Stimulated activated CD8-positive, alpha-beta memory T cell treated with anti-CD3 and anti-CD28 coated beads, Interleukin-4, amount 100 ng/mL, for 4 hours (primary cell): ENCODE data around the gene CRYBA4.

Experiments
- DNase-seq, 2 donors: peaks; one replicate each; pipeline ENCODE4 v3.0.0-alpha.2; 2020; ENCODE audit warnings: low read depth in 2 of 2, low spot score in 1 of 2

The CRYBA4 gene

DNA sequence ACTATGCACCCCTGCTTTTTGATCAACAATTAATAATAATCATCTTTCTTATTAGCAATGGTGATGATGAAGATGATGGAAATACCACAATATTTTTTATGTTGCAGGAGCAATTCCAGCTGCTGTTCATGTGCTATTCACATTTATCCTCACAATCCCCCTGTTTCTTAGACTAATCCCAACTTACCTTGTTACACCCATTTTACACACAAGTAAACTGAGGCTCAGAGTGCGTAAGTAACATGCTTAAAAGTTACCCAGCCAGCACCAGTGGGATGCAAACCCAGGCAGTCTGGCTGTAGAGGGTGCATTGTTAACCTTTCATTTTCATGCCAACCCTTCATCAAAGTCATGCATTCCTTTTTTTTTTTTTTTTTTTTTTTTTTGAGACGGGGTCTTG lies 1.6 kb upstream of the CRYBA4 start:
- DNase-seq, result no peak

DNA sequence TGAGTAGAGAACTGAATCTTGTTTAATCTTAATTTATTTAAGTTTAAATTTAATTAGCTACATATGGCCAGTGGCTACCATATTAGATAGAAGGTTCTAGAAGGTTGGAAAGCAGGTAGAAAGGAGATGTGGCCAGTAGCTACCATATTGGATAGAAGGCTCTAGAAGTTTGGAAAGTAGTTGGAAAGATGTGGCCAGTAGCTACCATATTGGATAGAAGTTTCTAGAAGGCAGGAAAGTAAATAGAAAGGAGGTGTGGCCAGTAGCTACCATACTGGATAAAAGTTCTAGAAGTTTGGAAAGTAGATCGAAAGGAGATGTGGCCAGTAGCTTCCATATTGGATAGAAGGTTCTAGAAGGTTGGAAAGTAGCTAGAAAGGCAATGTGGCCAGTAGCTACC lies 2.2 kb downstream of the CRYBA4 start:
- no peak for DNase-seq

DNA sequence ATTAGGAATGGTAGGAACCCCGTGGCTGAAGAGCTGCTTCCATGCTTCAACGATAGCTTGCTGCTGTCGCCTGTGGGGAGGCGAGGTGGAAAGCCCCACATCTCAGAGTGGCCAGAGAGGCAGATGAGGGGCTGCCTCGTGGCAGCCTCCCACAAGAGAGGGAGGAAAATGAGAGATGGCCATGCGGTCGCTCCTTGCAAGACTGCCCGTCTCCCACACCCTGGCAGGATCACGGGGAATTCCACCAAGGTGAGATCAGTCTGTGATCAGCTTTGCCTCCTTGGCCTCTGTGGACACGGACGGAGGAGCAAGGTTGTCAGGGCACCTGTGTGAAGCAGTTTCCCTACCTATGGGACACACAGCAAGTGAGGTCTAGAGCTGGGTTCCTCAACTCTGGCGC lies 3.0 kb downstream of the CRYBA4 start:
- DNase-seq, result no peak

DNA sequence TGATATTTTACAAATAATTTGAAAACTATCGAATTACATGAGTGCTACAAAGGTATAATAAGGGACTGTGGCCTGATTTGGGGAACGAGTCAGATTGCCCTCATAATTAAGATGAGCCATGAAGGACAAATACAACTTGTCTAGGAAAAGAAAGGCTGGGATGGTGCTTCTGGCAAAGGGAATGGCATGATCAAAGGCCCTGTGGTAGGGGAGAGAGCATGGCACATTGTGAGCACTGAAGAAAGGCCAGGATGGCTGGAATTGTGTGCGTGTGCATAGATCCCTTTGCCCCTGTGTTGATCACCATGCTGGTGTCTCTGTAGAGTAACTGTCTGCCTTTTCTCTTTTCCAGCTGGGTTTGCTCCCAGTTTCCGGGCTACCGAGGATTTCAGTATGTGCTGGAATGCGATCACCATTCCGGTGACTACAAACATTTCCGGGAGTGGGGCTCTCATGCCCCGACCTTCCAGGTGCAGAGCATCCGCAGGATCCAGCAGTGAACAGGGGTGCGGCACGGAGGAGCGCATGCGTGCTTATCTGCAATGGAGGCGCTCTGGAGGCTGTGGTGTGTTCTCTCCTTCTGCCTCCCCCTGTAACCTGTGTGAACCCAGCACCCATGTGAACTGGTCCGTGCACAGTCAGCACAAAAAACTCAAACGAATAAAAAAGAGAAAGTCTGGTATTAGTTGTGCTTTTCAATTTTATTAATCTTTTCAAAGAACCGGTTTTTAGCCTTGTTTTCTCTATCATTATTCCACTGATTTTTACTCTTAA lies 8.4 kb downstream of the CRYBA4 start:
- no peak for DNase-seq

DNA sequence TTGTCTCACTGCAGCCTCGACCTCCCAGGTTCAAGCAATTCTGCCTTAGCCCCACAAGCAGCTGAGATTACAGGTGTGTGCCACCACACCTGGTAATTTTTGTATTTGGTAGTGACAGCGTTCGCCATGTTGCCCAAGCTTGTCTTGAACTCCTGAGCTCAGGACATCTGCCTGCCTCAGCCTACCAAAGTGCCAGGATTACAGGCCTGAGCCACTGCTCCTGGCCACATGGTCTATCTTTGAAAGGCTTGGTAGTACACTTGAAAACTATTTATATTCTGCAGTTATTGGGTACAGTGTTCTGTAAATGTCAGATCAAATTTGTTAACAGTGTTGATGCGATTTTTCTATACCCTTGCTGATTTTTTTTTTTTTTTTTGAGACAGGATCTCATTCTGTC lies 9.5 kb downstream of the CRYBA4 start:
- no peak for DNase-seq

DNA sequence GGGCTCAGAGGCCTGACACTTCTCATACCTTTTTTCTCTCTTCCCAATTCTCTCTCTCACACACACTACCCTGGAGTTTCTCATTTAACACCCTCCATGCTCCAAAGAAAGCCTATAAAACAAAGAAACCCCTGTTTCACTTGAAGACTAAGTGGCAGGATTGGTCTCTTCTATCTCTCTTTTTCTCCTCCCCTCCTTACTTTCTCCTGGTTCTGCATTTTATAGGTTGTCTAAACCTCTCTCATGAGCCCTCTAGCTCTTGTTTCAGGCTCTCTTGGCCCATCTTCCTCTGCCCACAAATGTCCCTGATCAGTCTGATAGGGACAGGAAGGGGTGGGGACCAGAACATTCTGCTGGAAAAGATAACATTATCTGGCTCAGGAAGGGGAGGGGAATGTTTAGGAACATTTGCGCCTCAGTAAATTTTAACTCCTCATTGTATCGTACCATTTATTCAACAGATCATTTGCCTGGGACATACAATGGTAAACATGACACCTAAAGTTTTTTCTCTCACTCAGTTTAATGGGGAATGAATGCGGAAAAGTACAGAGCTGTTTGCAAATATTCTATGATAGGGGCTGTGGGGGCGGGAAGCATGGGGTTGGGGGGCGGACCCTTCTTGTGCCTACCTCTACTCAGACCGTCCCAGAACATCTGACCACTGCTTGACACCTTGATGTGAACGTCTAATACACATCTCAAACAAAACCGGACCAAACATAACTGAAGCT lies 10.8 kb downstream of the CRYBA4 start:
- no peak for DNase-seq

DNA sequence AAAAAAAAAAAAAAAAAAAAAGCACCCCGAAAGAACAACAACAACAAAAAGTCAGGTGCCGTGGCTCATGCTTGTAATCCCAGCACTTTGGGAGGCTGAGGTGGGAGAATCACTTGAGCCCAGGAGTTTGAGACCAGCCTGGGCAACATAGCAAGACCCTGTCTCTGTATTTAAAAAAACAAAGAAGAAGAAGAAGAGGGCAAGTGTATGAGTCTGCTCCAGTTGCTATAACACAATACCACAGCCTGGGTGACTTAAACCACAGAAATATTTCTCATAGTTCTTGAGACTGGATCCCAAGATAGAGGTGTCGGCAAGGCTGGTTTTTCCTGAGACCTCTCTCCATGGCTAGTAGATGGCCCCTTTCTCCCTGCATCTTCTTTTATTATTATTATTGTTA lies 12.4 kb downstream of the CRYBA4 start:
- no peak for DNase-seq

DNA sequence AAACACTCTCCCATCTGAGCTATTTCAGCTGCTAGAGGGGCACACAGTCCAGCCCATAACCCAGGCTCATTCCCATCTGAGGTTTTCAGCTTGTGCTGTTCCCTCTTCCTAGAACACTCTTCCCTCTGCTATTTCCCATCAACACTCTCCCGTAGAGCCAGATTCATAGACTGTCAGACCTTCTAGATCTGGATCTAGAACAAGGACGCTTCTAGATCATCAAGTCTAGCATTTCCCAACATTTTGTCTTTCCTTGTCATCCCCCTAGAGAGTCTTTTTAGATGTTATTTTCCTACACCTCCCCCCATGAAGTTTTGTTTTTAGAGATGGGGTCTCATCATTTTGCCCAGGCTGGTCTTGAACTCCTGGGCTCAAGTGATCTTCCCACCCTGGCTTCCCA lies 13.4 kb downstream of the CRYBA4 start:
- DNase-seq, result no peak

DNA sequence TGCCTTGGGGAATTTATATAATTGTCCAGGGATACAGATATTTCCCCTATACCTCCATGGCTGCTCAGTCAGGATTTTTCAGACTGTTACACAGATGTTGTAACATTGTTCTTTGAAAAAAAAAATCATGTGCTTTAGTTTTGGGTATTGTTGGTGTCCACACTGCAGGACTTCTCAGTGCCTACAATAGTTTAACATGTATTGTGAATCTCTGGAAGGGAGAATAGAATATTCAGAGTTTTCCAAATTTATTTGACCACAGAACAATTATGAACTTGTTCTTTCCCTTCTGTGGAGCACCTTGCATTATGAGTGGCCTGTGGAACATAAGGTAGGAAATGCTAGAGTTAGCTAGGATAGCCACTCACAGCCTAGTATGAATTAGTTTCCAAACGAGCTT lies 14.5 kb downstream of the CRYBA4 start:
- no peak for DNase-seq

DNA sequence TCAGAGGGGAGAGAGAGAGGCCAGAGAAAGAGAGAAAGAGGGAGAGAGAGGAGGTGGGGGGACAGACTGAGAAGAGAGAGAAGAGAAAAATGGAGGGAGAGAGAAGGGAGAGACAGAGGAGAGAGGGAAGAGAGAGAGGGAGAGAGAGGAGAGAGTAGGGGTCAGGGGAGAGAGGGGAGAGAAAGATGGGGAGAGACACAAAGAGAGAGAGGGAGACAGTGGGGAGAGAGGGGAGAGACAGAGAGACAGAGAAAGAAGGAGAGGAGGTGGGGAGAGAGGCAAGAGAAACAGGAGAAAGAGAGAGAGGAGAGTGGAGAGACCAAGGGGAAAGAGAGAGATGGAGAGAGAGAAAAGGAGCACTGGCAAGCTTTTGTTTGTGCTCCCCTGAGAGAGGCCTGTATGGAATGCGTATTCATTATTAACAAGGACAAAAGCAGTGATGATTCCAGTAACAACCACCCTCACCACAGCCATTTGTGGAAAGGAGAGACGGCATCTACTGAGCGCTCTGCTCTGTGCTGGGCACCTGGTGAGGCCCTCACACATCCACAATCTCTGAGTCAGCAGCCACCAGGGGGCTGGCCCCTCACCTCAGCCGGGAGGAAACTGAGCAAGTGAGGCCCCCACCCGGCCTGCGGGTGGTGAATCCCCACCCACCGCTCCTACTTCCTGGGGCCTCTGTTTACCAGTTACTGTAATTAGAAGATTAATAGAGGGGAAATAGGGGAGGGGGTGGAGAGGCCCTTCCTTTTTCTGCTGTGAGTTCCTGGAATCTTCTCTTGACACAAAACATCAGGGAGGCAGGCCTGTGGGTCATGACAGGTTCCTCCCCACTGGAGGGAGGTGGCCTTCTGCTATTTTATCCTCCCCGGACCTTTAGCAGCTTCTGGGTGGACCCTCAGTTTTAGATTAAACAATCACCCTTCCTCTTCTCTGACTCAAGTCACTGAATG lies 21.0 kb downstream of the CRYBA4 start:
- DNase-seq, result peak; percentile 62 to 72

DNA sequence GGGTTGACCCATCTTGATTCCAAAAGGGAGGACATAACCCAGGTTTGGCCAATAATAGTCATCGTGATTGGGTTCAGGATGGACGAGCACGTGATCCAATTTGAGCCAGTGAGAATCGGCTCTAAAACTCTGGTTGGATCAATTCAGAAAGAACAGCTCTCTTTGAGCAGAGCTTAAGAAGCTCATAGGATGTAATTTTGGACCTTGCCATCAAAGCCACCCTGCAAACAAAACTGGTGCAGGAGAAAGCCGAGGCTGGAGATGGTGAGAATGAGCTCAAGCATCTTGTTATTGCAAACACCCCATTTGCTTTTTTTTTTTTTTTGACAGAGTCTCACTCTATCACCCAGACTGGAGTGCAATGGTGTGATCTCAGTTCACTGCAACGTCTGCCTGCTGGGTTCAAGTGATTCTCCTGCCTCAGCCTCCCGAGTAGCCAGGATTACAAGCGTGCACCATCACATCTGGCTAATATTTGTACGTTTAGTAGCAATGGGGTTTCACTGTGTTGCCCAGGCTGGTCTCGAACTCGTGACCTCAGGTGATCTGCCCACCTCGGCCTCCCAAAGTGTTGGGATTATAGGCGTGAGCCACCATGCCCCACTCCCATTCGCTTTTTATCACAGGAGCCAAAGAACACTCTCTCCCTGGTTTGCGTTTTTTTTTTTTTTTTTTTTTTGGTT lies 21.8 kb downstream of the CRYBA4 start:
- DNase-seq, result no peak

DNA sequence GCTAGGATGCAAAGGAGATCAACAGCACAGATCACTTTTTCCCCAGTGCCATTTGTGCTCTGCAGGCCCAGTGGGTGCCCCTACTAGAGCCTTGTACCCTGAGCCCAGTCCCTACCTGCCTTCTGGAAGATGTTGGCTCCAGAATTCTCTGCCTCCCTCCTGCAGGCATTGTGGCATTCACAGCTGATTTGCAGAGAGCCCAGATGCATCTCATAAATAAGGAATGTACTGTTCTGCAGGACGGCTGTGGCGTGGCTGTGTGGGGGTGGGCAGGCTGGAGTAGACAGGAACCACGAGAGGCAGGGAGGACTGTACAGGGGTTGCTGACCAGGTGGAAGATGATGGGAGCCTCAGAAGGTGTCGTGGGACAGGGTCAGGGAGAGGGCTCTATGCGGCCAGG lies 24.4 kb downstream of the CRYBA4 start:
- no peak for DNase-seq

DNA sequence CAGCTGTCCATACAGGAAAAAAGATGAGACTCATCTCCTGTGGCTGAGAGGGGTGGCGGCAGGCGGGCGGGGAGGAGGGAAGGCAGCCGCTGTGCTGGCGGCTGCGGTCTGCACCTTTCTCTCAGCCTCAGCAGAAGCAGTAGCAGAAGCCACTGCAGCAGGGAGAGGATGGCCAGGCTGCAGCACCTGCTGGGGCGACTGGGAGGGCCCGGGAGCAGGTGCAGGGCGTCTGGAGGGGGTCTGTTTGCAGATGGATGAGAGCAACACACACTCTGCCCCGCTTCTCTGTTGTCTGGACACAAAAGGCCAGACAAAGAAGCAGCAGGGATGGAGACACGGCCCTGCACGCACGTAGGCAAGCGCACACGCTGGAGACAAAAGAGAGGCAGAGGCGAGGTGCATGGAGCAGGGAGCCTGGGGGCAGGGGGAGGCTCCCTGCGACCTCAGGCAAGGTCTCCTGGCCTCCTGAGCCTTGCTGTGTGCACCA lies 26.3 kb downstream of the CRYBA4 start:
- no peak for DNase-seq

DNA sequence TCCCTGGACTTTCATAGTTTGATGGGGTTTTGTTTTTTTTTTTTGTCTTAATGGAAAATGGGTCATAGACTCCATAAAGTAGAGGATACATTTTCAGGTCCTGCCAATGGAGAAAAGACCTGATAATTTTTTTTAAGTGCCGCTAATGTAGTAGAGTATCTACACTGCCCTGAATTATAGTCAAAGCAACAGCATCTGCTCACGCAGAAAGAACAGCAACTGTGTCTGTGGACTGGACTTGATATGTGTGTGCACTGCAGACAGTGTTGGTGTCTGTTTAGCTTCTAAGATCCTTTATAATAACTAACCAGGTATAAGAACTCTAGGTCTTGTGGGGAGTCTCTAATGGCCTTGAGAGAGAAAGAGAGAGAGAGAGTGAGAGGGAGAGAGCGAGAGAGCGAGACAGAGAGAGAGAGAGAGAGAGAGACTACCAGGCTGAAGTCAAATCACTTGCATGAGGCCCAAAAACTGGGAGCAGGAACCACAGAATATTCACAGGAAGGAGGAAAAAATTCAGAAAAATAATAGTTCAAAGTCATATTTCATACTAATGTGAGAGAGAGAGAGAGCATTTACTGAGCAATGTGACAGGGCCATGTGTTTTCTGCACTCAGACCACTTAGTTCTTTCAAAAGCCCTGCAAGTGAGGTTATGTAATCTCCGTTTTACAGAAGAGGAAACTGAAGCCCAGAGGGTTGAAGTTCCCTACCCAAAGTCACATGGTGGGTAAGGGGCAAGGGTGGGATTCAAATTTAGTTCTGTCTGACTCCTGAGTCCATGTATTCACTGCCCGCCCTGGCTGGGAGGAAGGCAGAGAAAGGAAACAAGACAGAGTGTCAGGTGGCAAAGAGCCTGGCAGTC lies 27.0 kb downstream of the CRYBA4 start:
- DNase-seq, result no peak

DNA sequence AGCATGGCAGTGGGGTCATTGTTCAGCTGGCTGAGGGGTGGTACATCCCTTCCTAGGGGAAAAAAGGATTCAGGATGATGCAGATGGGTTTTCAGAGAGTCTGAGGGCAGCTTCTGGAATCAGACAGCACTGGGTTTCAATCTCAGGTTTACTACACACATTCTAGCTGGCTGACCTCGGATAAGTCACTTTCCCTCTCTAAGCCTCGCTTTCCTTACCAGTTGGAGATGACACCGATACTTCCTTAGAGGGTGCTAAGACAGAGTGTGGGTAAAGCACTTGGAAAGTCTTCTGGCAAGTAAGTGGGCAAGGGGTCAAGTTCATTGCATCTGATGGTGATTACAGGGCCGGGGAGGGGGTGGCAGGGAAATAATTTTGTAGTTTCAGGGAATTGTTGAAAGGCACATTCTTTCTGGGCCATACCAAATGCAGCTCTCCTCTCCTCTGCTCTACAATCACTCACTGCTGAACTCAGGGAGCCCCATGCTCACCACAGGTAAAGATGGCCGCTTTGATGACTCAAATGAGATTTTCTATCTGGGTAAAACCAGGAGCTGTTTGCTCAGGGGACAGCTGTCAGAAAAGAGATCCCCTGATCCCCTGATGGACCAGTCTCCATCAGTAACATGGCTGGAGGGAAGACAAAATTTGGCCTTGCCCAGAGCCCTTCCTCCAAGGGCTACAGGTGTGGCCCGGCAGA lies 29.1 kb downstream of the CRYBA4 start:
- no peak for DNase-seq

DNA sequence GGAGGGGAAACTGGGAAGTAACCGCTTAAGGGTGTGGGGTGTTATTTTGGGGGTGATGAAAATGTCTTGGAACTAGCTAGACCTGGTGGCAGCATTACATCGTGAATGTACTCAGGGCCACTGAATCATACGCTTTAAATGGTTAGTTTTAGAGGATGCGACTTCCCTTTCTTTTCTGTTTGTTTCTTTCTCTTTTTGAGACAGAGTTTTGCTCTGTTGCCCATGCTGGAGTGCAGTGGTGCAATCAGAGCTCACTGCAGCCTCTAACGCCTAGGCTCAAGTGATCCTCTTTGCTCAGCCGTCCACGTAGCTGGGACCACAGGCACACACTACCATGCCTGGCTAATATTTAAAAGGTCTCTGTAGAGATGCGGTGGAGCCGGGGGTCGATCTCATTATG lies 30.1 kb downstream of the CRYBA4 start:
- DNase-seq, result no peak

DNA sequence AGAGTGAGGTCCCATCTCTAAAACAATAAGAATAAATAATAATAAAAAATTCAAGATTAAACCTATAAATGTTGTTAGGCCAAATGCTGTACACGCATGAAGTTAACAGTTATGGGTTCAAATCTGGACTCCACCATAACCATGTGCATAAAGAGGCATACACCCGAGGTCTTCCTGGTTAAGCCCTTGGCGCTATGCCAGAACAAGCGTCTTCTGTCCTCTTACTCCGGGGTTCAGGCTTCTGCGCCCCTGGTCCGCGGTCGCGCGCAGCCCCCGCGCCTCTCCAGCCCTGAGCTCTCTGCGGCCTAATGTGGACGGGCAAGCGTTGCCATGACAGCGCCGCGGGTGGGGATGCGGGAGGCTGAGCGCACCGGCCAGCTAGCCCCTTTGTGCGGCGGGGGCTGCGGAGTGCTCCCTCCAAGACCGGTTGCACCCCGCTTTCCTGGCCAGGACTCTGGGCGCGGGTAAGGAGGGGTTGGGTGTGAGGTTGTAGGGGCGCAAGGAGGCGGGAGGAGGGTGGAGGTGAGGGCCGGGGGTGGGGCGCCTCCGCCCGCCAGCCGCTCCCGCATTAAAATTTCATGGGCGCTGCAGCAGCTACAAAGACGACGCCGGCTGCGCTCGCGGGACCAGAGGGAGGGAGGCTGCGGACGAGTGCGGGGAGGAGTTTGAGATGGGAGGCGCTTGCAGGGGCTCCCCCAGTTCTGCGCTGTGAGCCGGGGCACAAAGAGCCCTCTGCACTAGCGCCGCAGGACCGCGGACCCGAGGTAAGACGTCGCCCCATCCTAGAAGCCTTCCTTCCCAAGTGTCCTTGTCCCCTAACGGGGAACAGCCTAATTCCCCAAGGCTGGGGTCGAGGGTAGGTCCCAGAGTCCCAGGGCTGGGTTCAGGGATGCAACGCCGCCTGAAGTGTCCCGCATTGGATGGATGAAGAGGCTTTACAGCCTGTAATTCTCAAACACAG lies 35.4 kb downstream of the CRYBA4 start, which contains the start of gene MIAT:
TSS of gene MIAT (plus strand) at position 698 of the 961 bp plus-strand sequence.
- DNase-seq, result no peak

DNA sequence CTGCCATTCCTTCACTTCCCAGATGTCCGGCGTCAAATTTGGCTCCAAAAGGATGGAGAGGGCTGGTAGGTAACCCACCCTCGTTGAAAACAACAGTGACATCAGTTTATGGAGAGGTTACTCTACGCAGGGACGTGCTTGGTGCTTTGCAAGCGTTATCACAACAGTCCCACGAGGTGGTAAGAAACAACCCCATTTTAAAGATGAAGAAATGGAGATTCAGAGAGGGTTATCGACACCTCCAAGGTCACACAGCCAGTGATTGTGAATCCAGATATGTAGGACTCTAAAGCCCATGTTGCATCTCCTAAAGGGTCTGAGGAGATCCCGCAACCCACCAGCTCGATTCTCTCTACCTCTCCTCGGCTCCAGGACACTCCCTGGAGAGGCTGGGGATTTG lies 36.4 kb downstream of the CRYBA4 start:
- DNase-seq, result no peak
